Measurements from ENCODE around the gene SYNJ1.
"Not testable (repeated sequence)": the region's sequence is repeated elsewhere in the genome, so short reads cannot be mapped to it uniquely, and the experiment has no call there.

SYNJ1 gene

DNA sequence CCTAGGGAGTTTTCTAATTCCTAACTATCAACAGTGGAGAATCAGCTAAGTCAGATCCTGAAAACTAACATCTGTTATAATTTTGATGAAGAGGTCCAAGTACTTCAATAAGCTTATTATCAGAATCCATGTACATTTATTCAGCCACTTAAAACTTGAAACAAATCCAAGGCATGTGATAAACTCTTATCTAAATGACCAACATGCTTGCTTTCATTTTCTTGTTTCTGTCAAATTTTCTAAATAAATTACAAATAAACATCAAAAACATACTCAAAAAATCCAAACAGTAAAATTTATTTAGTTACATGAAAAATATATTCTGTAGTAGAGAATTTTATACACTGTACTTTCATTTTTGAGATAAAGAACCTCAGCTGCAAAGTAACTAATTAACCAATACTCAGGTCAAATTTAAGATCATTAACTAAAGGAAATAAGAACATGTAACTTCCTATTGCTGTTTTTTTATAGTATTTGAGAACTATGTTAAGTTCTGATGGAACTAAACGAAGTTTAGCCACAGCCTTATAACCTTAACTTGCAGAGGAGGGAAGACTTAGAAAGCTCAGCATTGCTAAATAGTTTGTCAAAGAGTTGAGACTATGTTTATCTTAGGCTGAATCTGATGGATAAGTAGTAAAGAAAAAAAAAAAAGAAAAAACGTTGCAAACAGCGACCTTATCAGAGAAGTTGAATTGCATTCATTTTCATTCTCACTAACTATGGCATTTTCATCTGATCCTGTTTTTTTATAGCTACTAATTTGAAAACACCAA lies 44.9 kb downstream of the SYNJ1 start:
- in situ Hi-C loops (cut with HindIII; ENCODE audit: low pct_ligation_motif_present, low sequenced_read_pairs), result no loop called here
- Histone ChIP-seq H3K27me3 (replicated peaks) (no peaks in the 10 kb centered on the region), H3K27ac (no peak overlapping the region), H3K36me3 (replicated peaks) (no peaks in the 10 kb centered on the region), H3K4me3 (ENCODE audit: low read depth, low read length) (no peak overlapping the region)
- no peak for DNase-seq
- TF ChIP-seq, protein P1, sequence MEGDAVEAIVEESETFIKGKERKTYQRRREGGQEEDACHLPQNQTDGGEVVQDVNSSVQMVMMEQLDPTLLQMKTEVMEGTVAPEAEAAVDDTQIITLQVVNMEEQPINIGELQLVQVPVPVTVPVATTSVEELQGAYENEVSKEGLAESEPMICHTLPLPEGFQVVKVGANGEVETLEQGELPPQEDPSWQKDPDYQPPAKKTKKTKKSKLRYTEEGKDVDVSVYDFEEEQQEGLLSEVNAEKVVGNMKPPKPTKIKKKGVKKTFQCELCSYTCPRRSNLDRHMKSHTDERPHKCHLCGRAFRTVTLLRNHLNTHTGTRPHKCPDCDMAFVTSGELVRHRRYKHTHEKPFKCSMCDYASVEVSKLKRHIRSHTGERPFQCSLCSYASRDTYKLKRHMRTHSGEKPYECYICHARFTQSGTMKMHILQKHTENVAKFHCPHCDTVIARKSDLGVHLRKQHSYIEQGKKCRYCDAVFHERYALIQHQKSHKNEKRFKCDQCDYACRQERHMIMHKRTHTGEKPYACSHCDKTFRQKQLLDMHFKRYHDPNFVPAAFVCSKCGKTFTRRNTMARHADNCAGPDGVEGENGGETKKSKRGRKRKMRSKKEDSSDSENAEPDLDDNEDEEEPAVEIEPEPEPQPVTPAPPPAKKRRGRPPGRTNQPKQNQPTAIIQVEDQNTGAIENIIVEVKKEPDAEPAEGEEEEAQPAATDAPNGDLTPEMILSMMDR (IDR thresholded peaks at IDR 0.05; ENCODE audit: low read depth, low read length, missing control alignments), result no peak

DNA sequence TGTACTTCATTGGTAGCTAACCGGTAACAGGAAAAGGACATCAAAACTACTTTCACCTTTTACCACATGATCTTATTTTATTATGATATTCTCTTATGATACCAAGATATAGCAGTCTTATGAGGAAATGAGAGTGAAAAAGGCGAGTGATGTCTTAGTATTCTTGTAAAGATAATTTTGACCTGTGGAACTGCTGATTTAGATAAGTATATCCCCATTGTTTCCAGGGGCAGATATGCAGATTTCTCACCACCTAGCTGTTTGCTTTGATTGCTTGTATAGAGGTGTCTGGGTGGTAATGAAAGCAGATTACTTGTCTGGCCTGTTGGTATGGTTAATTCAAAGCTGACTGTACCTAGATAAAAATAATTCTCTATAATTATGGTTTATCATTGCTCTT lies 53.1 kb downstream of the SYNJ1 start:
- no peaks in the 10 kb centered on the region for H3K36me3 ChIP-seq (replicated peaks)
- H3K4me3 ChIP-seq (ENCODE audit: low read depth, low read length), result no peak overlapping the region
- TF ChIP-seq, protein P1 (IDR thresholded peaks at IDR 0.05; ENCODE audit: low read depth, low read length, missing control alignments), result no peak
- H3K27ac ChIP-seq, result no peak overlapping the region
- no peak for DNase-seq
- no peaks in the 10 kb centered on the region for H3K27me3 ChIP-seq (replicated peaks)
- in situ Hi-C loops (cut with HindIII; ENCODE audit: low pct_ligation_motif_present, low sequenced_read_pairs), result no loop called here

DNA sequence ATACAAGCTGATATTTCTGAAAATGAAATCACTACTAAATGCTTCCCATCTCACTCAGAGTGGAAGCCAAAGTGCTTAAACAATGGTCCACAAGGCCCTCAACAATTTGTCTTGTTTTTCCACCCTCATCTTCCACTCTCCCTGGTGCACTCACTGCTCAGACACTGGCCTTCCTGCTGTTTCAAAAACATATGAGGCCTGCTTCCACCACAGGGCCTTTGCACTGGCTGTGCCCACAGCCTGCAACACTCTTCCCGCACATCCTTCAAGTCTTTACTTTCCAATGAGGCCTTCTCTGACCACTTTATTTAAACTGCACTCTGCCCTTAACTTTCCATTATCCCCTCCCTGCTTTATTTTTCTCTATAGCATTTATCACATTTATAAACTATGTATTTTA lies 53.8 kb downstream of the SYNJ1 start:
- TF ChIP-seq, protein P1 (IDR thresholded peaks at IDR 0.05; ENCODE audit: low read depth, low read length, missing control alignments), result no peak
- in situ Hi-C loops (cut with HindIII; ENCODE audit: low pct_ligation_motif_present, low sequenced_read_pairs), result no loop called here
- H3K27me3 ChIP-seq (replicated peaks), result no peaks in the 10 kb centered on the region
- no peak for DNase-seq
- no peaks in the 10 kb centered on the region for H3K36me3 ChIP-seq (replicated peaks)
- no peak overlapping the region for H3K27ac ChIP-seq
- no peak overlapping the region for H3K4me3 ChIP-seq (ENCODE audit: low read depth, low read length)

DNA sequence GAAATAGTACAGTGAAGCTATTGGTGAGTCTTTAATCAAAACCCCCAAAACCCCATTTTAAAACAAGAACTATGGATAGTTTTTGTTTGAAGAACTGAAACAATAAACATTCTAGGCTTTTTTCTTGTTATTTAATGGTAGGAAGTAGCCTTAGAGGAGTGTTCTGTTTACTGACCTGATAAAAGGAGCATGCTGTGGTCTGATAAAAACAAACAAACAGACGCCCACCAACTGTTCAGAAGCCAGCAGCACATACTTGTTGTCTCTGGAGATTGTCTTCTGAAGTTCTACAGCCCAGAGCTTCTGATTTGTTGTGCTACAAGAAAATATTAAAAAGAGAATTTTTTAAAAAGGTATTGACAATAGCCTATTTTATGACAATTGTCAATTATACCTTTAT lies 61.6 kb downstream of the SYNJ1 start:
- Histone ChIP-seq H3K36me3 (replicated peaks) (peaks cover 15% of the 10 kb centered on the region), H3K27ac (no peak overlapping the region), H3K27me3 (replicated peaks) (no peaks in the 10 kb centered on the region), H3K4me3 (ENCODE audit: low read depth, low read length) (no peak overlapping the region)
- in situ Hi-C loops (cut with HindIII; ENCODE audit: low pct_ligation_motif_present, low sequenced_read_pairs), result no loop called here
- TF ChIP-seq, protein P1 (IDR thresholded peaks at IDR 0.05; ENCODE audit: low read depth, low read length, missing control alignments), result no peak
- no peak for DNase-seq

DNA sequence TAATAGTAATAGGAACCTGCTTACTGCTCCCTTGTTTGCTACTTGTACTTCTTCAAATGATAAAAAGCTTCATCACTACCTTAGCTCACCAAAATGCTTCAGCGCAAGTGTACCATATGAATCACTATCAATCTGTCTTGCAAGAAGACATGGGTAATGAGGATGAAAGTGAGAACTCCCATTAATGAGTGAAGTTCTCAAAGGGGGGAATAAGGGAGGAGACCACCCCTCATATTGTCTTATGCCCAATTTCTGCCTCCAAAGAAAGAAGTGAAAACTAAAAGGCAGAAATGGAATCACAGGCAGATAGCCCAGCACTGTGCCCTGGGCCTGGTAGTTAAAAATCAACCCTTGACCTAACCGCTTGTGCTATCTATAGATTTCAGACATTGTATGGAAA lies 63.7 kb downstream of the SYNJ1 start:
- H3K27ac ChIP-seq; DNase-seq; H3K4me3 ChIP-seq (ENCODE audit: low read depth, low read length); H3K27me3 ChIP-seq (replicated peaks); in situ Hi-C loops (cut with HindIII; ENCODE audit: low pct_ligation_motif_present, low sequenced_read_pairs): not testable (repeated sequence)
- peaks cover 15% of the 10 kb centered on the region for H3K36me3 ChIP-seq (replicated peaks)

DNA sequence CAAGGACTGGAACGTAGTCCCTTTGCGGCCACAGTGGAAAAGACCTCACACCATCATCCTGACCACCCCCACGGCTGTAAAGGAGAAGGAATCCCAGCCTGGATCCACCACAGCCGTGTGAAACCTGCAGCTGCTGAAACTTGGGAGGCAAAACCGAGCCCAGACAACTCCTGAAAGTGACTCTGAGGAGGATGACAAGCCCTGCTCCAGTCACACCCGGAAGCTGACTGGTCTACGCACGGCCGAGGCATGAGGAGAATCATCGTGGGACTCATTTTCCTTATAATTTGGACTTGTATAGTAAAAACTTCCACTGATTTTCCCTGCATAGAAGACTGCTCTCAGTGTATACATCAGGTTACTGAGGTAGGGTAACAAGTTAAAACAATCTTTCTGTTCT lies 65.8 kb downstream of the SYNJ1 start:
- H3K27me3 ChIP-seq (replicated peaks); DNase-seq; H3K4me3 ChIP-seq (ENCODE audit: low read depth, low read length); H3K27ac ChIP-seq; in situ Hi-C loops (cut with HindIII; ENCODE audit: low pct_ligation_motif_present, low sequenced_read_pairs): not testable (repeated sequence)
- peaks cover 16% of the 10 kb centered on the region for H3K36me3 ChIP-seq (replicated peaks)

DNA sequence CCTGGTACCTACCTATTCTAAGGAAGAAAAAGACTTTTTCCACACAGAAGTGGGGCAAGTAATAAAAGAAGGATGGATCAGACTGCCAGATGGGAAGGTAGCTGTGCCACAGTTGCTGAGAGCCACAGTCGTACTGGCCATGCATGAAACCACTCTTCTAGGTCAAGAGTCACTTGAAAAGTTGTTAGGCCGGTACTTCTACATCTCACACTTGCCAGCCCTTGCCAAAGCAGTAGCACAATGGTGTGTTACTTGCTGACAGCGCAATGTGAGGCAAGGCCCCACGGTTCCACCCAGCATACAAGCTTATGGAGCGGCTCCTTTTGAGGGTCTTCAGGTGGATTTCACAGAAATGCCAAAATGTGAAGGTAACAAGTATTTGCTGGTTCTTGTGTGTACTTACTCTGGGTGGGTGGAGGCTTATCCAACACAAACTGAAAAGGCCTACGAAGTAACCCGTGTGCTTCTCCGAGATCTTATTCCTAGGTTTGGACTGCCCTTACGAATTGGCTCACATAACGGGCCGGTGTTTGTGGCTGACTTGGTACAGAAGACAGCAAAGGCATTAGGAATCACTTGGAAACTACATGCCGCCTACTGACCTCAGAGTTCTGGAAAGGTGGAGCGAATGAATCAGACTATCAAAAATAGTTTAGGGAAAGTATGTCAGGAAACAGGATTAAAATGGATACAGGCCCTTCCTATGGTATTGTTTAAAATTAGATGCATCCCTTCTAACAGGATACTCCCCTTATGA lies 66.6 kb downstream of the SYNJ1 start:
- in situ Hi-C loops (cut with HindIII; ENCODE audit: low pct_ligation_motif_present, low sequenced_read_pairs); H3K27me3 ChIP-seq (replicated peaks); H3K4me3 ChIP-seq (ENCODE audit: low read depth, low read length); H3K27ac ChIP-seq; DNase-seq: not testable (repeated sequence)
- H3K36me3 ChIP-seq (replicated peaks), result peaks cover 17% of the 10 kb centered on the region

Data from brain microvascular endothelial cell (primary cell).